Fibroblast of lung (primary cell): ENCODE results near the gene TSHZ2. TPM values are rescaled to one million over a fixed set of nuclear protein-coding genes. Genes with fewer than 3 reads are reported as not detected.

Source experiments
- DNase-seq, 2 donors: peaks; one replicate each; pipeline versions ENCODE4 v3.0.0 to v3.0.0-alpha.2; 2010; ENCODE audit warnings: low read depth in 2 of 2
- H2AFZ ChIP-seq: 2 replicates; pipeline ENCODE4 v1.5.1; 2012; ENCODE audit warnings: low read length, control low read depth, inconsistent platforms
- H3K27ac ChIP-seq: 2 replicates; pipeline ENCODE4 v1.5.1; 2011; ENCODE audit warnings: low read length, control low read depth; ENCODE audit not compliant: insufficient read depth
- H3K27me3 ChIP-seq: 2 replicates; pipeline ENCODE4 v1.5.1; 2011; ENCODE audit warnings: mild to moderate bottlenecking, low read length; ENCODE audit not compliant: control insufficient read depth, insufficient read depth
- H3K36me3 ChIP-seq: 2 replicates; pipeline ENCODE4 v1.5.1; 2011; ENCODE audit warnings: low read length; ENCODE audit not compliant: control insufficient read depth, insufficient read depth
- H3K4me1 ChIP-seq: 2 replicates; pipeline ENCODE4 v1.5.1; 2011; ENCODE audit warnings: low read length; ENCODE audit not compliant: control insufficient read depth, insufficient read depth; ENCODE audit errors: extremely low read depth
- H3K4me2 ChIP-seq: 2 replicates; pipeline ENCODE4 v1.5.1; 2011; ENCODE audit warnings: low read length, control low read depth; ENCODE audit not compliant: insufficient read depth; ENCODE audit errors: extremely low read depth
- H3K4me3 ChIP-seq, 4 experiments: fragments of 200-600 bp in 1 of 4; sonication (generic) in 1 of 4; replicated peaks in 1 of 4; 2 replicates each; pipeline ENCODE4 v1.5.1; 2011 to 2016; ENCODE audit warnings: low read length in 4 of 4, low read depth in 3 of 4, mild to moderate bottlenecking in 3 of 4, control low read depth in 2 of 4, inconsistent platforms in 1 of 4, mixed read lengths in 1 of 4; ENCODE audit not compliant: insufficient read depth in 1 of 4; ENCODE audit errors: control extremely low read depth in 1 of 4
- H3K79me2 ChIP-seq: 2 replicates; pipeline ENCODE4 v1.5.1; 2012; ENCODE audit warnings: mild to moderate bottlenecking, low read length, inconsistent platforms; ENCODE audit not compliant: control insufficient read depth, insufficient read depth
- H3K9ac ChIP-seq: 2 replicates; pipeline ENCODE4 v1.5.1; 2011; ENCODE audit warnings: mild to moderate bottlenecking, low read length, control low read depth; ENCODE audit not compliant: insufficient read depth
- H3K9me3 ChIP-seq: 2 replicates; pipeline ENCODE4 v1.5.1; 2012; ENCODE audit warnings: low read depth, low read length; ENCODE audit not compliant: control insufficient read depth, insufficient read depth
- H4K20me1 ChIP-seq: 2 replicates; pipeline ENCODE4 v1.5.1; 2011; ENCODE audit warnings: low read length; ENCODE audit not compliant: control insufficient read depth, insufficient read depth; ENCODE audit errors: extremely low read depth
- CTCF ChIP-seq, 2 donors: IDR thresholded peaks in 1 of 2; conservative IDR thresholded peaks in 1 of 2; 1 replicate in 1 of 2; 2 replicates in 1 of 2; pipeline ENCODE4 v1.5.1; 2011 to 2012; ENCODE audit warnings: low read length in 2 of 2, control low read depth in 1 of 2, inconsistent platforms in 1 of 2, low read depth in 1 of 2, mild to moderate bottlenecking in 1 of 2
- EZH2 ChIP-seq: IDR thresholded peaks from 2 replicates; pipeline ENCODE4 v1.5.1; 2012; ENCODE audit warnings: low read length, control low read depth, mild to moderate bottlenecking; ENCODE audit errors: missing control alignments
- polyA plus RNA-seq, 2 donors: library from polyadenylated mRNA; depleted of rRNA in 1 of 2; stranded (reverse) in 1 of 2; unstranded in 1 of 2; fragments of >200 nt; gene quantifications; 2 replicates each; pipeline ENCODE4 v1.2.1, GENCODE V29; 2011 to 2012; ENCODE audit warnings: missing spikeins in 1 of 2
- total RNA-seq: library from RNA; depleted of rRNA; stranded (reverse); fragments of >200 nt; gene quantifications from 2 replicates; pipeline ENCODE4 v1.2.1, GENCODE V29; 2014

The TSHZ2 gene
- total and polyA plus RNA-seq, 2 donors (not counting 1 experiment from before 2014, with no cell fraction given): 0.15 to 2.6 TPM

GRCh38 chr20:53284256-53284655, 312.1 kb downstream of the TSHZ2 start:
- Histone ChIP-seq H3K27ac (no peak overlapping the region), H4K20me1 (no peaks in the 10 kb centered on the region), H3K4me1 (no peaks in the 10 kb centered on the region), H3K9ac (no peak overlapping the region), H2AFZ (no peak overlapping the region), H3K4me3 (no peak overlapping the region), H3K4me2 (no peak overlapping the region), H3K79me2 (no peaks in the 10 kb centered on the region), H3K27me3 (no peaks in the 10 kb centered on the region), H3K36me3 (no peaks in the 10 kb centered on the region), H3K9me3 (no peaks in the 10 kb centered on the region)
- no peak for TF ChIP-seq EZH2
- no peak for TF ChIP-seq CTCF (conservative IDR thresholded peaks at IDR 0.05 in 1 of 2, IDR thresholded peaks at IDR 0.05 in 1 of 2; ENCODE audit: low read depth in 1 of 2, low read length in 2 of 2)
- no peak for DNase-seq

- Histone ChIP-seq H3K27ac (no peak overlapping the region), H3K27me3 (no peaks in the 10 kb centered on the region), H3K9ac (no peak overlapping the region), H2AFZ (no peak overlapping the region), H3K79me2 (no peaks in the 10 kb centered on the region), H4K20me1 (no peaks in the 10 kb centered on the region), H3K9me3 (no peaks in the 10 kb centered on the region), H3K36me3 (no peaks in the 10 kb centered on the region), H3K4me2 (no peak overlapping the region), H3K4me1 (no peaks in the 10 kb centered on the region), H3K4me3 (no peak overlapping the region)
- TF ChIP-seq EZH2 (no peak), CTCF (conservative IDR thresholded peaks at IDR 0.05 in 1 of 2, IDR thresholded peaks at IDR 0.05 in 1 of 2; ENCODE audit: low read depth in 1 of 2, low read length in 2 of 2) (no peak)
- DNase-seq: no peak
Observed at GRCh38 chr20:53284696-53285095, 312.5 kb downstream of the TSHZ2 start.

GRCh38 chr20:53287357-53288042, 315.3 kb downstream of the TSHZ2 start:
- no peak overlapping the region for H3K4me2 ChIP-seq
- no peak for DNase-seq

More at GRCh38 chr20:53287357-53288042, 315.3 kb downstream of the TSHZ2 start:
- H3K4me1 ChIP-seq: no peaks in the 10 kb centered on the region
- H3K9ac ChIP-seq: no peak overlapping the region
- no peak overlapping the region for H3K27ac ChIP-seq
- H2AFZ ChIP-seq: no peak overlapping the region
- H3K36me3 ChIP-seq: no peaks in the 10 kb centered on the region
- no peak overlapping the region for H3K4me3 ChIP-seq
- H3K9me3 ChIP-seq: no peaks in the 10 kb centered on the region
- H3K79me2 ChIP-seq: no peaks in the 10 kb centered on the region
- no peaks in the 10 kb centered on the region for H4K20me1 ChIP-seq
- H3K27me3 ChIP-seq: no peaks in the 10 kb centered on the region
- no peak for TF ChIP-seq EZH2
- no peak for TF ChIP-seq CTCF (conservative IDR thresholded peaks at IDR 0.05 in 1 of 2, IDR thresholded peaks at IDR 0.05 in 1 of 2; ENCODE audit: low read depth in 1 of 2, low read length in 2 of 2)
